Muscle layer of colon (tissue), 2 donors: ENCODE data around the gene LAPTM4A.
A peak's percentile ranks its signal among the peaks of the same experiment; 100 is the strongest.

Experiments used
- H3K27ac ChIP-seq: one replicate; pipeline ENCODE4 v1.7.0; 2013; ENCODE audit warnings: low read depth, mild to moderate bottlenecking, low read length, moderate library complexity
- H3K27me3 ChIP-seq, 2 donors: one replicate each; pipeline ENCODE4 v1.7.0; 2013; ENCODE audit warnings: low read length in 2 of 2, mild to moderate bottlenecking in 2 of 2; ENCODE audit not compliant: insufficient read depth in 2 of 2, control insufficient read depth in 1 of 2
- H3K36me3 ChIP-seq: one replicate; pipeline ENCODE4 v1.7.0; 2013; ENCODE audit warnings: mild to moderate bottlenecking, low read length; ENCODE audit not compliant: insufficient read depth
- H3K4me1 ChIP-seq: one replicate; pipeline ENCODE4 v1.7.0; 2013; ENCODE audit warnings: mild to moderate bottlenecking, low read length; ENCODE audit not compliant: insufficient read depth
- H3K4me3 ChIP-seq, 2 donors: one replicate each; pipeline ENCODE4 v1.7.0; 2013; ENCODE audit warnings: low read length in 2 of 2, low read depth in 1 of 2, mild to moderate bottlenecking in 1 of 2, moderate library complexity in 1 of 2
- H3K9ac ChIP-seq: one replicate; pipeline ENCODE4 v1.7.0; 2013; ENCODE audit warnings: low read length
- H3K9me3 ChIP-seq: one replicate; pipeline ENCODE4 v1.7.0; 2013; ENCODE audit warnings: mild to moderate bottlenecking, low read length
- donor health status: abdominal sarcoma.
- donor health status: Adenocarcinoma of cecum.

Gene LAPTM4A

DNA sequence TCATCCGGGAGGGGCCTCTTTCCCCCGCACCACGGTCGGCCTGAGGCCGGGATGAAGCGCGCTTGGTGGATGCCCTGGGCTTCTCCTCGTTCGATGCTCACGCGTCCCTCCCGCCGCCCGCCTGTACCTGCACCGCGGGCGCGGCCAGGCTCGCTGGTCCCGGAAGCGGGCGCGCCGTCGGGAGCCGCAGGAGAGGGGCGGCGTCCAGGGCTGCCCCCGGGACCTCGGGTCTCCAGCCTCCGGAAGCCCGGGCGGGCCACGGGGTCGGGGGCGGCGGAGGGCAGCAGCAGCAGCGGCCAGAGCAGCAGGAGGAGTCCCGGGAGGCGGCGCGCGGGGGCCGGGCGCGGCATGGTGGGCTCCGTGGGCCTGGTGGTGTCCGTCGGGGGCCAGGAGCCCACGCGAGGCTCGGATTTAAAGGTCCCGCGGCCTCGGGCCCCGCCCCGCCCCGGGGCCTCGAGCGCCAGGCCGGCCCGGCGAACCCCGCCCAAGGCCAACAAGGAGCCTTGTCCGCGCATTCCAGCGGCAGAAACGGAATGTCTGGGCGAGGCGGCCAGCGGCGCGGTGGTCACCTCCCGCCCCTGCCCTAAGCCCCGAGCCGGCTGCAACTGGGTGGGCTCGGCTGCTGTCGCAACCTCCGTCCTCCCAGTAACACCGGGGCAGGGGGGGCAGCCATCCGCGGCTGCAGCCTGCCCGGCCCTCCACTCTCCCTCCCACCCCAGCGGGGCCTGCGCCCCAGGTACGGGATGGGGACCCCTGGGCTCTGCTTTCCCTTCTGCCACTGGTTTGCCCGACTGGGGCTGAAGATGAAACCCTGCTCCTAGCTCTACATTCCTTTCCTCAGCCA lies 38.9 kb downstream of the LAPTM4A start, which contains the start of gene MATN3:
MATN3 (minus strand) TSS at position 387 of the 844 bp plus-strand sequence; CDS start at position 350, 37 bp downstream.
- H3K9ac ChIP-seq: no peak within 1 kb of the TSS
- no peaks in the 10 kb centered on the region for H3K9me3 ChIP-seq
- no peaks in the 10 kb centered on the region for H3K4me1 ChIP-seq
- H3K27ac ChIP-seq: peak within 1 kb of the TSS; percentile 34
- H3K4me3 ChIP-seq: peak within 1 kb of the TSS; percentile 66 to 68
- peaks cover 0 to 12% of the 10 kb centered on the region in 2 donors for H3K27me3 ChIP-seq
- no peaks in the 10 kb centered on the region for H3K36me3 ChIP-seq

DNA sequence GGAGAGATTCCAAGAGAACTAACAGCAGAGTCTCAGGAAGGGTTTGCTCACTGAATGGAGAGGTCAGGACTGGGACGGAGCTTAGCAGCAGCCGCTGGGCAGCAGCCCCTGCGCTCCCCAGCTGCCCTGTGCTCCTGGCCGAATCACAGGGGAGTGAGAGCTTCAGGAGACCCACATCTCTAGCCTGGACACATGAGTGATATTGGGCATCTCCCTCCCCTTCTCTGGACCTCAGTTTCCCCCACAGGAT lies 39.5 kb downstream of the LAPTM4A start:
- Histone ChIP-seq H3K9me3 (no peaks in the 10 kb centered on the region), H3K36me3 (no peaks in the 10 kb centered on the region), H3K9ac (no peak overlapping the region), H3K27ac (no peak overlapping the region), H3K4me1 (no peaks in the 10 kb centered on the region), H3K4me3 (peak overlapping the region in 1 of 2 donors; percentile 44), H3K27me3 (peaks cover 0 to 12% of the 10 kb centered on the region in 2 donors)

DNA sequence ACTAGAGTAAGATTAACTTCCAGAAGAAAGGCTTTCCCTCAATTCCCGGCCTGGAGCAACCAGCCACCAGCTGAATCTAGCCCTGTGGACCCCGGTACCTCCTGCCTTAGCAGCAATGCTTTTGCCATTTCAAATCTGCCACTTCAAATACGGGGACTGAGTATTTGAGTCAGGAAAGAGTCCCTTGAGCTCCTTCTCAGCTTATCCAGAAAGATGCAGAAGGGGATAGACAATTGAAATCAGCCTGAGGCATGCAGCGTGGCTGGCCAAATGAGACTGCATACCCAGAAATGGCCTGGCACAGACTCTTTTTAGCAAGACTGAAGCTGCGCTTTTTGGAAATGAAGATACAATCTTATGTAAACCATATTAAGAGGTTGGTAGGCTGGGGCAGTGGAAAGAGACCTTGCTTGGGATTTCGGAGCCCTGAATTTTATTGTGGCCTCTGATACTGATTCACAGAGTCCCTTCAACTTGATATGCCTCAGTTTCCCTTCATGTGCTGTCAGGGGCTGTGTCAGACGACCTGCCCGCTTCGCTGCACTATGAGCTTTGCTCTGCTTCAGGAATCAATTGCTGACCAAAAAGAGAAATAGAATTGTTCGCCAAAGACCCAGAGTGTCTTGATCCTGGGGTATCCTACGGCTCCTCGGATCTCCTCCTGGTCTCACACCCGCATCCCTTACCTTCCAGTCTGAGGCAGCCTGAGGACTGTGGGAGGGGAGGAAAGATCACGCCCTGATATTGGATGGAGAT lies 40.0 kb downstream of the LAPTM4A start:
- H3K27ac ChIP-seq: no peak overlapping the region
- H3K4me3 ChIP-seq: peak overlapping the region in 1 of 2 donors; percentile 44
- peaks cover 0 to 12% of the 10 kb centered on the region in 2 donors for H3K27me3 ChIP-seq
- H3K4me1 ChIP-seq: no peaks in the 10 kb centered on the region
- no peaks in the 10 kb centered on the region for H3K36me3 ChIP-seq
- H3K9me3 ChIP-seq: no peaks in the 10 kb centered on the region
- no peak overlapping the region for H3K9ac ChIP-seq

DNA sequence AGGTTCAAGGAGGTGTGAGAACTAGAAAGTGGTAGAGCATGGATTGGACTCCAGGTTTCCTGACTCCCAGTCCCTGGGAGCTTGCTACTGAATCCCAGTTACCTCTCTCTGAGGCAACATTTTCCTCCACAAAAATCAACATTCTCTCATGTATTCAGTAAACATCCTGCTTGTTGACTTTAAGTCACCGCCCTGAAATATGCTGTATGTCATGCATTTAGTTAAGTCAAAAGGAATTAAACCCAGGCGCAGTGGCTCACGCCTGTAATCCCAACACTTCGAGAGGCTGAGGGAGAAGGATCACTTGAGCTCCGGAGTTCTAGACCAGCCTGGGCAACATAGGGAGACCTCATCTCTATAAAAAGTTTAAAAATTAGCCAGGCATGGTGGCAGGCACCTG lies 42.7 kb downstream of the LAPTM4A start:
- H3K9me3 ChIP-seq: no peaks in the 10 kb centered on the region
- peaks cover 0 to 12% of the 10 kb centered on the region in 2 donors for H3K27me3 ChIP-seq
- H3K9ac ChIP-seq: no peak overlapping the region
- no peaks in the 10 kb centered on the region for H3K36me3 ChIP-seq
- H3K27ac ChIP-seq: no peak overlapping the region
- no peaks in the 10 kb centered on the region for H3K4me1 ChIP-seq
- no peak overlapping the region for H3K4me3 ChIP-seq

DNA sequence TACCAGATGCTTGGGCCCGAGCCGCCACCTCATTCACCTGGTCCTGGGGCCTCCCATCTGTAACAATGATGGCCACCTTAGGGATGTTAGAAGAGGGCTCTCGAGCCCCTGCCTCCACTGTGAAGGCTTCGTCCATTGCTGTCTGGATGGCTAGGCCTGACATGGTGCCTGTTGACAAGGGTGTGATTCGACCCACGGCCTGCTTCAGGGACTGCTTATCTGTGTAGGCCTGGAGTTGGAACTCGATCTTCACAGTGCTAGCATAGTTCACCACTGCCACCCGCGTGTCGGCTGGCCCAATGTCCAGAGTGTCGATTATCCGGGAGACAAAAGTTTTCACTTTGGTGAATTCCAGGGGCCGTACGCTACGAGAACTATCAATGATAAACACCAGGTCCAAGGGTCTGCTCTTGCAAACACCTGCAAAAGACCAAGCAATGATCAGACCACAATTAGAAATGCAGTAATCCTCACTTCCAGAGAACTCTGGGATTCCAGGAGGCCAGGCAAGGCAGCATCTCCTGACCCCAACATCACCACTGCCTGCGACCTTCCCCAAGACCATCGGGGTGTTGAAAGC lies 45.4 kb downstream of the LAPTM4A start:
- Histone ChIP-seq H3K27ac (no peak overlapping the region), H3K27me3 (peaks cover 0 to under 1% of the 10 kb centered on the region in 2 donors), H3K4me1 (no peaks in the 10 kb centered on the region), H3K36me3 (no peaks in the 10 kb centered on the region), H3K9ac (no peak overlapping the region), H3K4me3 (no peak overlapping the region), H3K9me3 (no peaks in the 10 kb centered on the region)

DNA sequence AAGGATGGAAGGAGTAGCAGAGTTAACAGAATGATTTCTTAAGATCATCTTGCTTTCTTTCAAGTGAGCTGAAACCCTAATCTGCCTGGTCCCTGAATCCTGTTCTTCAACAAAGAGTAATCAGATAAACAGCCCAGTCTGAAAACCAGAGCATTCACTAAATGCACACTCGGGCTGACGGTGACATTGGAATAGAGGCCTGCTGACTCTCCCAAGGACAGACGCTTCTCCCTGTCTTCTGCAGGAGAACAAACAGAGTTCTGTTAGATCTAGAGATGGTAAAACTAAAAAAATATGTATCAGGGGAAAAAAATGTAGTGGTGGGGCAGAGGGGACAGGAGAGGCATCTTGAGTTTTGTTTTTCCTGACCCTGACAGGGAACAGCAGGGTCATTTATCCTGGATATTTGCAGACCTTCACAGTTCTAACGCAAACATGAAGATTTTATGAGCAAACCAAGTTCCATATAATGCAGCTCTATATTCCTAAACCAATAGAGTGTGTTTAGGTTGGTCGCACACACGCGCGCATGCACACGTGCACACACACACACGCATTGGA lies 46.3 kb downstream of the LAPTM4A start:
- H3K27ac ChIP-seq: no peak overlapping the region
- no peak overlapping the region for H3K4me3 ChIP-seq
- no peak overlapping the region for H3K9ac ChIP-seq
- H3K36me3 ChIP-seq: no peaks in the 10 kb centered on the region
- no peaks in the 10 kb centered on the region for H3K4me1 ChIP-seq
- no peaks in the 10 kb centered on the region for H3K9me3 ChIP-seq
- H3K27me3 ChIP-seq: no peaks in the 10 kb centered on the region

DNA sequence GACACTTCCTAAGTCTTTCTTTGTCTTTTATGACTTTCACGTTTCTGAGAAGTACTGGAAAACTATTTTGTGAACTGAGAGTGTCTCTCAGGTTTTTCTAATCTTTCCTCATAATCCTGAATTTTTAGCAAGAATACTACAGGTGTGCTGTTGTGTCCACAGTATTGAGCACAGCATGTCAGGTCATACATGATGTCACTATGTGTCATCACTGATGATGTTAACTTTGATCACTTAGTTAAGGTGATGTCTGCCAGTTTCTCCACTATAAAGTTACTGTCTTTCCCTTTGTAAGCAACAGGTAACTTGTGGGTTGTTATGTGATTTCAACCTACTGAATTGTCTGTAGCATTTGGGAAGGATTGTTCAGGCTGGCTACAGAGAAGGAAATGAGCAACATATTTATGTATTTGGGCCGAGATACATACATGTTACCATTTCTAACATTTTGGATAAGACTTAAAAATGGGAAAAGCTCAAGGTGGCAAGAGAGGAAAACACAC lies 50.0 kb downstream of the LAPTM4A start:
- Histone ChIP-seq H3K36me3 (no peaks in the 10 kb centered on the region), H3K4me3 (no peak overlapping the region), H3K9ac (no peak overlapping the region), H3K9me3 (no peaks in the 10 kb centered on the region), H3K27ac (no peak overlapping the region), H3K27me3 (no peaks in the 10 kb centered on the region), H3K4me1 (no peaks in the 10 kb centered on the region)

DNA sequence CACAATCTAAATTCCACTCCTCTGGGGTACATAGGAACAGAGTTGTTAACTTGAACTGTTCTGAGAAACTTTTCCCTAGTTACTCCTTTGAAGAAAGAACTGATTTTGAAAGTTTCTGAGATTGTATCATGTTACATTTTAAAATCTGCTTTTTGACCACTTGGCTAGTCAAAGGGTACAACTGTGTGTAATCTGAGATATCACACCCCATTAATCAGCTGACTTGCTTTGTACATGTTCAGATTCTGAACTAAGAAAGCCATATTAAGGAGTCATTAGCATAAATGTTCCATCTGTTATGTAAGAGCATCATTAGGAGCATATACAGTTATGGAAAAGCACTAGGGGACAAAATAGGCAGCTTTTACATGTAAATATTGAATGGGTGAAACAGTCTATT lies 57.7 kb downstream of the LAPTM4A start:
- Histone ChIP-seq H3K27ac (no peak overlapping the region), H3K36me3 (no peaks in the 10 kb centered on the region)

DNA sequence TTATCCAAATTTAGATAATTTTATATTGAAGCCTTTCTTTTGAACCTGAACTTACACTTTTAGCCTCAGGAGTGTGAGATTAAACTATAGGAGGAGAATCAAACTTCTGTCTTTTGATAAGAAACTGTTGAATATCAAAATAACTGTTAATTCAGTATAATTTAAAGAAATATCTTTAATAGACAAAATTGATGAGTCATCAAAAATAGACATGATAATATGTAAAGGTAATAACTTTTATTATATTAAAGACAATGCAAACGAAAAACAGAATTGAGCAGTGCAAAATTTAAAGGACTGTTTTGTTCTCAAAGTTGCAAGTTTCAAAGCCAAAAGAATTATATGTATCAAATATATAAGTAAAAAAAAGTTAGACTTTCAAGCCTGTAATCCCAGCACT lies 59.5 kb downstream of the LAPTM4A start:
- no peaks in the 10 kb centered on the region for H3K36me3 ChIP-seq
- peaks cover 8% of the 10 kb centered on the region for H3K4me1 ChIP-seq
- no peaks in the 10 kb centered on the region for H3K27me3 ChIP-seq
- no peaks in the 10 kb centered on the region for H3K9me3 ChIP-seq
- H3K9ac ChIP-seq: no peak overlapping the region
- H3K4me3 ChIP-seq: no peak overlapping the region
- no peak overlapping the region for H3K27ac ChIP-seq

More for the DNA sequence above, 57.7 kb downstream of the LAPTM4A start:
- peaks cover 4% of the 10 kb centered on the region for H3K4me1 ChIP-seq
- H3K9ac ChIP-seq: no peak overlapping the region
- H3K9me3 ChIP-seq: no peaks in the 10 kb centered on the region
- H3K27me3 ChIP-seq: no peaks in the 10 kb centered on the region
- no peak overlapping the region for H3K4me3 ChIP-seq

DNA sequence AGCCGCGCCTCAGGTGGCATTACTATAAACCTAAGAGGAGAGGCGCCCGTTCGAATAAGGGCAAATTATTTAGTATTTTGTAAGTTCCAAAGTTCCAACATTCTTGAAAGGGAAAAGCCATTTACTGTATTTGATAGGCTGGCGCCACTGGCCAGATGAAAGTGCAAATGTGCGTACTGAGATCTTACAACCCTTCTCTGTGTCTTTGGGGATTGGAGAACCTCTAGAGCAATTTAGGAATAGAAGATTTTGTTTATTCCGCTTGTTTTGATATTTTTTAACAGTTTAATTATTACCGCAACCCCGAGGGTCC lies 61.1 kb downstream of the LAPTM4A start:
- Histone ChIP-seq H3K27ac (peak overlapping the region; percentile 77), H3K9ac (peak overlapping the region; percentile 15)

DNA sequence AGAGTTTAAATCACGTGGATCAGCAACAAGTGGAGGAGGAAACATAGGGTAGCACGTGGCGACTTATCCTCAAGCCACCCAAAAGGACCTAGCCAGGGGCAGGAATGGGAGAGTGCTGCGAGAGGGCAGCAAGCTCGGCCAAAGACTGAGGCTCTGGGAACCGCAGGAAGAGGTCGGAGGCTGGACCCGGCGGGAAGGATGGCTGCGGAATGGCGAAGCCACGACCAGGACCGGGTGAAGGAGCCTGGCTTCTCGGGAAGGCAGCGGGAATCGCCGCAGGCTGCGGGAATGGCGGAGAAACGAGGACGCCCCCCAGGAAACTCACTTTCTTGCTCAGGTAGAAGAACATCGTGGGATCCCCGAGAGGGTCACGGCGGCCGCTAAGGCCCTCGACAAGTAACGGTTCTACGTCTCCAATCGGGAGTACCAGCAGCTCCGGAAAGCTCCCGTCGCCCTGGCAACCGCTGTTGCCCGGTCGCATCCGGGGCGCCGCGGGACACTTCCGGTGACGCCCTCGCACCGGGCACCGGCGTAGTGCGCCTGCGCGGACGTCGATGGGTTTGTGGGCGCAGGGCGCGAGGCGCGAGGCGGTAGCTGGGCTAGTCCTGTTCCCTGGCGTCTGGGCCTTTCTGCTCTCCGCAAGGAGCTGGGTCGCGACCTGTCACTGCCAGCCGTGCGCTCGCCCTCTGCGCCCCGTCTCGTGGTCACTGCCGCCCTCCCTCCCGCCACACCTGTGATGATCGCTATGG lies 61.6 kb downstream of the LAPTM4A start, which contains the start of gene WDR35:
WDR35 (minus strand) TSS at position 439 of the 749 bp plus-strand sequence; CDS start at position 349, 90 bp downstream.
- Histone ChIP-seq H3K27me3 (no peaks in the 10 kb centered on the region), H3K9me3 (no peaks in the 10 kb centered on the region), H3K4me1 (peaks cover 8% of the 10 kb centered on the region), H3K27ac (peak within 1 kb of the TSS; percentile 77), H3K4me3 (peak within 1 kb of the TSS; percentile 51 to 97), H3K9ac (peak within 1 kb of the TSS; percentile 15), H3K36me3 (peaks cover 2% of the 10 kb centered on the region)

More for the DNA sequence above, 61.1 kb downstream of the LAPTM4A start:
- no peaks in the 10 kb centered on the region for H3K36me3 ChIP-seq
- peaks cover 8% of the 10 kb centered on the region for H3K4me1 ChIP-seq
- H3K9me3 ChIP-seq: no peaks in the 10 kb centered on the region
- no peaks in the 10 kb centered on the region for H3K27me3 ChIP-seq
- H3K4me3 ChIP-seq: peak overlapping the region; percentile 51 to 97
